Epithelial cell of prostate (primary cell): Measurements from ENCODE around the gene PMIS2.

Source experiments
- DNase-seq: peaks from one replicate; pipeline ENCODE4 v3.0.0-alpha.2; 2011; ENCODE audit warnings: low read depth, low spot score
- H3K27ac ChIP-seq: fragments of 450-650 bp; 2 replicates; pipeline ENCODE4 v1.5.1; 2017; ENCODE audit warnings: mild to moderate bottlenecking

PMIS2 gene

GRCh38 chr19:35555301-35556005, 30.5 kb upstream of the PMIS2 start:
- DNase-seq = no peak
- no peak overlapping the region for H3K27ac ChIP-seq

GRCh38 chr19:35556025-35556590, 29.9 kb upstream of the PMIS2 start:
- no peak overlapping the region for H3K27ac ChIP-seq
- no peak for DNase-seq

GRCh38 chr19:35556846-35557538, 29.0 kb upstream of the PMIS2 start:
- no peak overlapping the region for H3K27ac ChIP-seq
- DNase-seq = no peak

- DNase-seq = no peak
- H3K27ac ChIP-seq = no peak overlapping the region
These were observed 28.2 kb upstream of the PMIS2 start for GRCh38 chr19:35557539-35558399.

GRCh38 chr19:35558400-35559280, 27.3 kb upstream of the PMIS2 start:
- no peak overlapping the region for H3K27ac ChIP-seq
- no peak for DNase-seq

- no peak for DNase-seq
- no peak overlapping the region for H3K27ac ChIP-seq
These were observed 26.7 kb upstream of the PMIS2 start for GRCh38 chr19:35559281-35559659.

- no peak for DNase-seq
- no peak overlapping the region for H3K27ac ChIP-seq
These were observed 26.2 kb upstream of the PMIS2 start for GRCh38 chr19:35559781-35560180.

- H3K27ac ChIP-seq = no peak overlapping the region
- no peak for DNase-seq
These were observed 25.7 kb upstream of the PMIS2 start for GRCh38 chr19:35560271-35560670.

GRCh38 chr19:35560677-35561076, 25.3 kb upstream of the PMIS2 start:
- DNase-seq = no peak
- H3K27ac ChIP-seq = no peak overlapping the region

- DNase-seq = no peak
These were observed 24.5 kb upstream of the PMIS2 start for GRCh38 chr19:35561436-35561835.

GRCh38 chr19:35562336-35562735, 23.6 kb upstream of the PMIS2 start:
- no peak overlapping the region for H3K27ac ChIP-seq

More at GRCh38 chr19:35561436-35561835, 24.5 kb upstream of the PMIS2 start:
- H3K27ac ChIP-seq = no peak overlapping the region

GRCh38 chr19:35562776-35563175, 23.2 kb upstream of the PMIS2 start:
- H3K27ac ChIP-seq = no peak overlapping the region
- no peak for DNase-seq

More at GRCh38 chr19:35562336-35562735, 23.6 kb upstream of the PMIS2 start:
- no peak for DNase-seq

GRCh38 chr19:35563207-35563829, 22.7 kb upstream of the PMIS2 start, which contains the start of gene ATP4A:
Gene ATP4A, minus strand, starts transcription at chr19:35563658. Its CDS starts 29 bp downstream, at chr19:35563629.
- no peak within 1 kb of the TSS for H3K27ac ChIP-seq

GRCh38 chr19:35565016-35565856, 20.7 kb upstream of the PMIS2 start:
- no peak for DNase-seq
- no peak overlapping the region for H3K27ac ChIP-seq

More at GRCh38 chr19:35563207-35563829, 22.7 kb upstream of the PMIS2 start, which contains the start of gene ATP4A:
- no peak for DNase-seq

GRCh38 chr19:35566738-35567137, 19.2 kb upstream of the PMIS2 start:
- no peak for DNase-seq
- no peak overlapping the region for H3K27ac ChIP-seq

GRCh38 chr19:35569281-35569781, 16.6 kb upstream of the PMIS2 start:
- no peak for DNase-seq

GRCh38 chr19:35571406-35571965, 14.5 kb upstream of the PMIS2 start:
- H3K27ac ChIP-seq = no peak overlapping the region
- DNase-seq = no peak

More at GRCh38 chr19:35569281-35569781, 16.6 kb upstream of the PMIS2 start:
- H3K27ac ChIP-seq = no peak overlapping the region

- no peak for DNase-seq
- no peak overlapping the region for H3K27ac ChIP-seq
These were observed 8.1 kb upstream of the PMIS2 start for GRCh38 chr19:35577918-35578317.
